H9 (cell line): ENCODE measurements around the gene EPN1. TPM values are rescaled to one million over a fixed set of nuclear protein-coding genes. Genes with fewer than 3 reads are reported as not detected.
A peak's percentile ranks its signal among the peaks of the same experiment; 100 is the strongest.

Experiments
- DNase-seq: peaks from one replicate; pipeline ENCODE4 v3.0.0-alpha.2; 2017
- H2AFZ ChIP-seq: one replicate; pipeline ENCODE4 v1.6.1; 2013; ENCODE audit warnings: mild to moderate bottlenecking, low read length, control low read depth, moderate library complexity
- H2AK5ac ChIP-seq: 2 replicates; pipeline ENCODE4 v1.6.1; 2013; ENCODE audit warnings: low read length, control low read depth, mixed read lengths; ENCODE audit not compliant: insufficient read length
- H2BK120ac ChIP-seq: one replicate; pipeline ENCODE4 v1.6.1; 2013; ENCODE audit warnings: low read depth, mild to moderate bottlenecking, low read length, control low read depth, inconsistent platforms; ENCODE audit not compliant: poor library complexity, severe bottlenecking
- H2BK12ac ChIP-seq: 2 replicates; pipeline ENCODE4 v1.6.1; 2013; ENCODE audit warnings: low read length, control low read depth, mixed read lengths, low read depth; ENCODE audit not compliant: insufficient read length
- H2BK15ac ChIP-seq: 2 replicates; pipeline ENCODE4 v1.6.1; 2013; ENCODE audit warnings: low read depth, low read length, control low read depth
- H2BK20ac ChIP-seq: one replicate; pipeline ENCODE4 v1.6.1; 2013; ENCODE audit warnings: low read depth, mild to moderate bottlenecking, low read length, control low read depth, inconsistent platforms; ENCODE audit not compliant: poor library complexity, severe bottlenecking
- H2BK5ac ChIP-seq: 2 replicates; pipeline ENCODE4 v1.6.1; 2013; ENCODE audit warnings: low read length, control low read depth, mixed read lengths; ENCODE audit not compliant: insufficient read length
- H3K14ac ChIP-seq: 2 replicates; pipeline ENCODE4 v1.6.1; 2013; ENCODE audit warnings: low read length, control low read depth; ENCODE audit not compliant: insufficient read depth
- H3K18ac ChIP-seq: 2 replicates; pipeline ENCODE4 v1.6.1; 2013; ENCODE audit warnings: low read depth, mild to moderate bottlenecking, mixed read lengths, low read length, control low read depth; ENCODE audit not compliant: insufficient read length
- H3K23ac ChIP-seq: 2 replicates; pipeline ENCODE4 v1.6.1; 2013; ENCODE audit warnings: low read length, control low read depth, mixed read lengths, low read depth; ENCODE audit not compliant: insufficient read length
- H3K23me2 ChIP-seq: 2 replicates; pipeline ENCODE4 v1.6.1; 2013; ENCODE audit warnings: low read depth, mild to moderate bottlenecking, mixed read lengths, low read length, control low read depth; ENCODE audit not compliant: insufficient read length, poor library complexity, severe bottlenecking
- H3K27ac ChIP-seq: 2 replicates; pipeline ENCODE4 v1.5.1; 2013; ENCODE audit warnings: low read length, control low read depth, mixed read lengths, low read depth; ENCODE audit not compliant: insufficient read length
- H3K27me3 ChIP-seq: 2 replicates; pipeline ENCODE4 v1.6.1; 2013; ENCODE audit warnings: low read length, control low read depth, inconsistent platforms; ENCODE audit not compliant: insufficient read depth
- H3K4ac ChIP-seq: 2 replicates; pipeline ENCODE4 v1.6.1; 2013; ENCODE audit warnings: low read depth, mild to moderate bottlenecking, control low read depth, inconsistent platforms, low read length, moderate library complexity
- H3K4me1 ChIP-seq: 2 replicates; pipeline ENCODE4 v1.6.1; 2013; ENCODE audit warnings: low read length, control low read depth, inconsistent platforms; ENCODE audit not compliant: insufficient read depth
- H3K4me2 ChIP-seq: 2 replicates; pipeline ENCODE4 v1.6.1; 2013; ENCODE audit warnings: low read length, control low read depth, mixed read lengths; ENCODE audit not compliant: insufficient read length, insufficient read depth
- H3K56ac ChIP-seq: 2 replicates; pipeline ENCODE4 v1.6.1; 2013; ENCODE audit warnings: low read depth, mild to moderate bottlenecking, mixed read lengths, low read length, control low read depth; ENCODE audit not compliant: insufficient read length
- H3K79me1 ChIP-seq: 2 replicates; pipeline ENCODE4 v1.6.1; 2013; ENCODE audit warnings: low read depth, mild to moderate bottlenecking, moderate library complexity, low read length, control low read depth, inconsistent platforms; ENCODE audit not compliant: insufficient read depth, poor library complexity, severe bottlenecking
- H3K79me2 ChIP-seq: 2 replicates; pipeline ENCODE4 v1.6.1; 2013; ENCODE audit warnings: low read length, control low read depth, inconsistent platforms; ENCODE audit not compliant: insufficient read depth
- H3K9ac ChIP-seq: 2 replicates; pipeline ENCODE4 v1.6.1; 2013; ENCODE audit warnings: low read length, control low read depth, mixed read lengths; ENCODE audit not compliant: insufficient read length; ENCODE audit errors: extremely low read depth
- H3K9me3 ChIP-seq: one replicate; pipeline ENCODE4 v1.6.1; 2013; ENCODE audit warnings: low read depth, low read length, inconsistent platforms; ENCODE audit not compliant: control insufficient read depth
- H3T11ph ChIP-seq: one replicate; pipeline ENCODE4 v1.6.1; 2013; ENCODE audit warnings: mild to moderate bottlenecking, low read length, control low read depth, inconsistent platforms
- H4K20me1 ChIP-seq: one replicate; pipeline ENCODE4 v1.6.1; 2013; ENCODE audit not compliant: control insufficient read depth, insufficient read length, insufficient read depth
- H4K5ac ChIP-seq: 2 replicates; pipeline ENCODE4 v1.6.1; 2013; ENCODE audit warnings: low read depth, mild to moderate bottlenecking, mixed read lengths, low read length, control low read depth; ENCODE audit not compliant: insufficient read length
- H4K8ac ChIP-seq: replicated peaks from 2 replicates; pipeline ENCODE4 v1.6.1; 2013; ENCODE audit warnings: low read length, control low read depth, mixed read lengths, low read depth; ENCODE audit not compliant: insufficient read length
- H4K91ac ChIP-seq: 2 replicates; pipeline ENCODE4 v1.6.1; 2013; ENCODE audit warnings: low read depth, mild to moderate bottlenecking, moderate library complexity, mixed read lengths, low read length, control low read depth; ENCODE audit not compliant: insufficient read length
- H3K27ac Mint-ChIP-seq, 3 experiments: 2 replicates in 2 of 3; 3 replicates in 1 of 3; pipeline ENCODE4 v1.8.0; 2020 to 2021; ENCODE audit warnings: mixed read lengths in 3 of 3, mild to moderate bottlenecking in 1 of 3, moderate library complexity in 1 of 3
- H3K27me3 Mint-ChIP-seq: 2 replicates; pipeline ENCODE4 v1.8.0; 2021; ENCODE audit warnings: low read depth, mild to moderate bottlenecking, moderate library complexity, mixed read lengths
- H3K36me3 Mint-ChIP-seq, 3 experiments: 2 replicates in 2 of 3; 3 replicates in 1 of 3; pipeline ENCODE4 v1.8.0; 2020 to 2021; ENCODE audit warnings: low read depth in 3 of 3, mixed read lengths in 3 of 3; ENCODE audit not compliant: insufficient read depth in 1 of 3
- H3K4me1 Mint-ChIP-seq, 2 experiments: 2 replicates each; pipeline ENCODE4 v1.8.0; 2020; ENCODE audit warnings: mixed read lengths in 2 of 2
- H3K4me3 Mint-ChIP-seq, 2 experiments: 2 replicates in 1 of 2; 3 replicates in 1 of 2; pipeline ENCODE4 v1.8.0; 2020 to 2021; ENCODE audit warnings: mild to moderate bottlenecking in 2 of 2, mixed read lengths in 2 of 2, moderate library complexity in 1 of 2
- H3K9me3 Mint-ChIP-seq, 2 experiments: 2 replicates in 1 of 2; 3 replicates in 1 of 2; pipeline ENCODE4 v1.8.0; 2020; ENCODE audit warnings: mild to moderate bottlenecking in 2 of 2, mixed read lengths in 2 of 2, moderate library complexity in 1 of 2
- CTCF ChIP-seq: fragments of 200-600 bp; sonication (generic); conservative IDR thresholded peaks from 3 replicates; pipeline ENCODE4 v1.8.0; 2021; ENCODE audit warnings: antibody characterized with exemption, mild to moderate bottlenecking
- WGBS: extraction: QIAGEN DNeasy Blood & Tissue Kit; methylation state at CpG from one replicate; pipeline ENCODE4 v1.1.7; 2013; ENCODE audit warnings: missing lambda C conversion rate, low lambda C conversion rate, mixed read lengths; ENCODE audit not compliant: insufficient read length; ENCODE audit errors: extremely low coverage; 5-methylcytosine and 5-hydroxymethylcytosine counted together
- total RNA-seq: library from RNA; stranded (reverse); gene quantifications from 2 replicates; pipeline ENCODE4 v1.2.1, GENCODE V29; 2021

EPN1 gene
- total RNA-seq, 1 experiment from 2014 or later = 159 TPM

- Histone ChIP-seq H3K27ac (no peak overlapping the region), H4K8ac (no peak overlapping the region), H2AK5ac (no peak overlapping the region), H3K23me2 (peaks cover 11% of the 10 kb centered on the region), H3K4ac (no peak overlapping the region), H2BK15ac (no peak overlapping the region), H3K9ac (no peak overlapping the region), H2AFZ (no peak overlapping the region), H2BK5ac (no peak overlapping the region), H3K27me3 (no peaks in the 10 kb centered on the region), H4K5ac (no peak overlapping the region), H3K4me1 (peaks cover 7% of the 10 kb centered on the region; the same call in 1 of the 2 replicates), H4K20me1 (no peaks in the 10 kb centered on the region), H3K9me3 (no peaks in the 10 kb centered on the region), H2BK20ac (no peak overlapping the region), H3K14ac (no peak overlapping the region), H3T11ph (no peak overlapping the region), H3K4me2 (no peak overlapping the region), H3K18ac (no peak overlapping the region), H4K91ac (no peak overlapping the region), H3K79me2 (peaks cover 50% of the 10 kb centered on the region), H3K79me1 (no peaks in the 10 kb centered on the region), H2BK12ac (no peak overlapping the region), H2BK120ac (no peak overlapping the region), H3K56ac (no peak overlapping the region), H3K23ac (no peak overlapping the region)
- peaks cover 23 to 29% of the 10 kb centered on the region in 2 experiments for H3K4me1 Mint-ChIP-seq
- H3K27ac Mint-ChIP-seq = peak overlapping the region in 2 of 3 experiments; percentile 68 to 82; a peak in 3 of 7 replicates
- no peaks in the 10 kb centered on the region for H3K27me3 Mint-ChIP-seq
- WGBS = no CpG with 5 or more reads among the region's 12 CpGs
- peaks cover 54 to 84% (median 70%) of the 10 kb centered on the region in 3 experiments for H3K36me3 Mint-ChIP-seq
- TF ChIP-seq CTCF = no peak
- no peaks in the 10 kb centered on the region; a peak in 1 of 5 replicates for H3K9me3 Mint-ChIP-seq
- DNase-seq = no peak
- no peak overlapping the region for H3K4me3 Mint-ChIP-seq
Observed at GRCh38 chr19:55660404-55660803, 14.6 kb upstream of the EPN1 start.
